Right kidney (tissue), 9 donors: ENCODE results near the gene THRB.

Source experiments
- DNase-seq: peaks from one replicate; pipeline ENCODE4 v3.0.0-alpha.2; 2016
- long read RNA-seq, 8 donors: transcript quantifications; one replicate each; lab custom pipeline, GENCODE V29; 2026

Gene THRB
- long read RNA-seq, donor 1, full-length matches to known transcripts, result 1 of 1 reads
- long read RNA-seq, donor 1, partial matches to known transcripts, result 0 of 1 reads
- long read RNA-seq, donor 1, other reads (novel, unspliced or antisense), result 0 of 1 reads
- long read RNA-seq, donor 2, result 0 reads
- long read RNA-seq, donor 3, result 0 reads
- long read RNA-seq, donor 4, result 0 reads
- long read RNA-seq, donor 5, result 0 reads
- long read RNA-seq, donor 6, result 0 reads
- long read RNA-seq, donor 7, full-length matches to known transcripts, result 1 of 1 reads
- long read RNA-seq, donor 7, partial matches to known transcripts, result 0 of 1 reads
- long read RNA-seq, donor 7, other reads (novel, unspliced or antisense), result 0 of 1 reads
- long read RNA-seq, donor 8, full-length matches to known transcripts, result 1 of 1 reads
- long read RNA-seq, donor 8, partial matches to known transcripts, result 0 of 1 reads
- long read RNA-seq, donor 8, other reads (novel, unspliced or antisense), result 0 of 1 reads

DNA sequence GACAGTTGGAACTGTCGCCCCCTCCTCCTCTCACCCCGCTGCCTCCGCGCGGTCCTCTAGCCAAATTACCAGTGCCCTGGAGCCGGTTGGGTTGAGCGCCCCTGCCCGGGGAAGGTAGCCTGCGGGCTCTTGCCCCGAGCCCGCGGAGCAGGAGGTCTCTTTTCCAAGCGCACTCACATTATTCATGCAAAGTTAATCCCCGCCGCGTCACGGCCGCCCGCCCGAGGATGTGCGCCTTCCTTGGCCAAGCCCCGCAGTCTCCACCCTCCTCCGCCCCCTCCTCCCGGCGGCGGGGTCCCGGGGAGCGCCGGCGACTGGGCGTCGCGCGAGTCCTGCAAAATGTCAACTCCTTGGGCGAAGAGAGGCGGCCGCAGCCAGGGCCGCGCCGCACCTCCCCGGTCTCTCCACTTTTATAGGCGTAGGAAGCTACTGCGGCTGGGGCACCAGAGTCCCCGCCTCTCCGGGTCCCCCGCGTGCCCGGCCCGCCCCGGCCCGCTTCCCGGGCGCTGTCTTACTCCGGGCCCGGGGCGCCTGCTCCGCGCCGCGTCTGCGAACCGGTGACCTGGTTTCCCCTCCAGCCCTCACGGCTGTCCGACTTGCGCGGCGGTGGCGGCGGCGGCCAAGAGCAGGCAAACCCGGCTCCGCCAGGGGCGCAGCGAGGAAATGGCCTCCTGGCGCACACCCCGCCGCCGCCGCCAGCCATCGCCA lies at the start of gene THRB:
Gene THRB, minus strand, starts transcription at position 233 of the 708 bp plus-strand sequence.
- peak; percentile 90 for DNase-seq

GRCh38 chr3:24541935-24542334 lies 47.3 kb upstream of the THRB start:
- DNase-seq, result no peak

DNA sequence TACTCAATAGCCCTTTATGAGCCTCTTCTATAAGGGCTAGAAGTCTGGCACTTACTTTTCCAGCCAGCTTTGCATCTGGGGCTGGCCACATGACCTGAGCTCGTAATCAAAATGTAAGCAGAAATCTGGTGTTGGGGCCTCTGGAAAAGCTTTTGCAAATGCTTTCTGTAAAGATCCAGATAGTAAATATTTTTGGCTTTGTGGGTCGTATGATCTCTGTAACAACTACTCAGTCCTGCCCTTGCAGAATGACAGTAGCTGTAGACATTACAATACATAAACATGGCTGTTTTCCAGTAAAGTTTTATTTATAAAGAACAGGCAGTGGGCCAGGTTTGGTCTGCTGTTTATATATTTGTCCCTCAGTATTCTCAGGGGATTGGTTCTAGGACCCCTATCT lies 46.2 kb upstream of the THRB start:
- DNase-seq, result no peak

DNA sequence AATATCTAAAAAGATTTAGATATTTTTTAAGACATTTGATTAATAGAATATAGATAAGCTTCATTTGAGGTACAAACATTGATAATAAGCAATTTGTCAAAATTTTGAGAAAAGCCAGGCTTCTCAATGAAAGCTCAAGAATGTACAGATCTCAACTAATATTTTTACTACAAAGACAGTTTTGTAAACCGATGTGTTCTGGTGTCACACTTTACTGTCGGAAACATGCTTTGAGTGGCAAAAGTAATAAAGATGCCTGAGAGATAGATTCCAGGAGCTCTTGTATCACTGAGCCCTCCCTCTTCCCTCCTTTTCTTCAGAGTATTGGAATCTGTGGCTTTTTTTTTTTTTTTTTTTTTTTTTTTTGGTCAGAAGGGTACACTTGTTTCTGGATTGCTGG lies 45.0 kb upstream of the THRB start:
- no peak for DNase-seq

DNA sequence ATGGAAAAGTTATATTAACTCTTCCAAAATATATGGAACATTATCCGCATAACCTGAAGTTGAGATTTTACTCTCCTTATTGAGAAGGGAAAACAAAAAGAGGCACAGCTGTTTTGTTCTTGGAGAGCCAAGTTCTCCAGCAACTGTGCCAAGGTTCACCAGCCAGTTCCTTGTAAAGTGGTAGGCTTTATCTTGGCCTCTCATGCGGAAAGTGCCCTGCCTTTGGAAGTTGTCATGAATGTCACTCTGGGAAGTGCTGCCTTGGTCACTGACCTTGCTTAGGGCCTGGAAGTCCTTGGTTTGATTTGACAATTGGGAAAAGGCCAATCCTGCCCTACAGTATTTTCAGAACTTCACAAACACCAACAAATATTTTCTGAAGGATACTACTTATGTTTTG lies 44.2 kb upstream of the THRB start:
- no peak for DNase-seq

GRCh38 chr3:24533561-24534193 lies 39.0 kb upstream of the THRB start:
- peak; percentile 22 for DNase-seq

DNA sequence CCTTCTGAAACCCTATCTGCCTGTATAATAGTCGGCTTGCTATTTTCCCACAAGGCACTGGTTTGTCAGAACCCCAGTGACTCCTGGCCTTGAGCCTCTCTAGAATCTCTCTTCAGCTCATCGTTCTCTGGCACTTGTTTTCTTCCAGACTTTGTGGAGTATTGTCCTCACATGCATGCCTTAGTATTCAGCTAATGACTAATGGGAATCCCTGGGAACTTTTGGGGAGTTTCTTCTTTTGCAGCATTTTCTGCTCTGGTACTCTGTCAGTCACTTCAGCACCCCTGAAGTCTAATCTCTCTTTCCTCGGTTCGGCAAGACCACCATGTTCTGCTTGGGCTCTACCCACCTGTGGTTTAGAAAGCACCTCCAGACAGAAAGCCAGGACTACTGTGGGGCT lies 35.8 kb upstream of the THRB start:
- no peak for DNase-seq

DNA sequence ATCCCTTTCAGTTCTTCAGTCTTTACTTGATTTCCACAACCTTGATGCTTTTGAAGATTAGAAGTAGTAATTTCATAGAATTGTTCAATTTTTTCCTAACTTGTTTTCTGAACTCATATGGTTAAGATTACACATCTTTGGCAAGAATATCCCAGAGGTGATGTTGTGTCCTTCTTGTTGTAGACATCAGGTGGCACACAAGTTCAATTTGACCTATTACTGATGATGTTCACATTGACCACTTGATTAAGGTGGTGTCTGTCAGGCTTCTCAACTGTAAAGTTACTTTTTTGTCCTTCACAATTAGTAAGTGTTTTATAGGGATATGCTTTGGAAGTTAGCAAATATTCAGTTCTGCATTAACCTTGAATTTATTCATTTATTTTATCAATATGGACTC lies 34.6 kb upstream of the THRB start:
- no peak for DNase-seq

GRCh38 chr3:24526640-24527212 lies 32.1 kb upstream of the THRB start:
- no peak for DNase-seq

DNA sequence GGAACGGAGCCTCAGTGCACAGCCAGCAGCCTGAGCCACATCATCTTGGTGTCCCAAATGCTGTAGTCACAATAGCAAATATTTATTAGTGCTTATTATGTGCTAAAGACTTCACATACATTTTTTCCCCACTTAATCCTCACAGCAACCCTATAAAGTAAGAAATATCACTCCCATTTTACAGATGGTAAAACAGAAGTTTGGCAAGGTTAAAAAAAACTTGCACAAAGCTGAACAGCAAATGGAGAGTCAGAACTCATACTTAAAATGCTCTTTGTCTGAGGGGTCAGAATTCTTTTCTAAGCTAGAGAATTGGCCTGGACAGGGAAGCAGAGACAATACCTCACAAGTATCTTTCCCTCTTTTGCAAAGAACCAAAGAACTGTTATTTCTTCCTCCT lies 30.9 kb upstream of the THRB start:
- DNase-seq, result no peak

- no peak for DNase-seq
Observed at GRCh38 chr3:24525022-24525421, 30.4 kb upstream of the THRB start.

DNA sequence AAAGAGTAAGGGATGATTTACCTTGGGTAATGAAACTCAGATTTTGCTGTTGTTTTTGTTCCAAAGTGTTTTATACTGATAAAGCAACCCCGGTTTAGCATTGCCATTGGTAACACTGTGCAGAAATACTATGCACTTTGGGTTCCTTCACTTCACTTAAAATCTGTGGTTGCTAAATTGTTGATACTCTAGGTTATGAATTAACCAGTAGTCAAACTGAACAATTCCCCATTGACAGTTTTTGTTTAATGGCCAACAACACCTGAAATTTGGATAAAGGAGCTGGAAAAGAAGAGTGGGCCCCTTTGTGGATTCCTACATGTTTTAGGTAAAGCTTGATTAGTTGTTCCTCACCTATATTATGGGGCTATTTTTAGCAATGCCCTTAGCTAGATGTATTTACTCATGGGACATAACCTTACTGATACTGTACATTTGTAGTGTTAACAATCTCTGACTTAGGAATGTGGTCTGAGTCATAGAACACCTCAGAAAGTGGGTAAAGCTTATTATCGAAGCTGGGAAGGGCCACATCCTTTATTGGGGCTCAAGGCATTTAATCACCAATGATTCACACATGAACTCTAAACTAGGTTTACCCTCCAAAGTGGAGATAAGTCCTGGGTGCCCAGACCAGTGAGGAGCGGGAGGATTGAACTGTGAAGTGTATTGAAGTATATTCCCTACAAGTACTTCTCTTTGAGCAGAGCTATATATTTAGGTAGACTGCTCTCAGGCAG lies 29.5 kb upstream of the THRB start:
- DNase-seq, result no peak

GRCh38 chr3:24523215-24523614 lies 28.6 kb upstream of the THRB start:
- DNase-seq, result no peak

DNA sequence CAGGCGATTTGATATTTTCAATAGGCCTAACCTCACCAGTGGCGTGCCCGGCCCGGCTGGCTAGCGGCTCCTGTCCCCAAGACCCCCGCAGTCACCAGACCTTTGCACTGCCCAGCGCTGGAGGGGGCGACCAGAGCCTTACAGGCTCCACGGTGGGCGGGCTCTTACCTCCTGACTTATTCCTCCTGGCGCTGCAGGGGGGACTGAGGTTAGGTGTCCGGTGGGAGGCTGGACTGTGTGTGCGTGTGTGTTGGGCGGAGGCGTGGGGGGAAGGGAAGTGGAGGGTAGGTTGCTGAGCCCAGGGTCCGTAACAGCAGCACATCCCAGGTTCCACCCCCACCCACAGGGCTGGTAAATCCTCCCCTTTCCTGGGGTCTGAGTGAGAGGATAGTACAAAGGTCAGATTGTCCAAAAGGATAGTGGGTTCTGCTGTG lies 27.5 kb upstream of the THRB start:
- DNase-seq, result no peak

- peak; percentile 86 for DNase-seq
Observed at GRCh38 chr3:24521420-24522145, 26.9 kb upstream of the THRB start.

DNA sequence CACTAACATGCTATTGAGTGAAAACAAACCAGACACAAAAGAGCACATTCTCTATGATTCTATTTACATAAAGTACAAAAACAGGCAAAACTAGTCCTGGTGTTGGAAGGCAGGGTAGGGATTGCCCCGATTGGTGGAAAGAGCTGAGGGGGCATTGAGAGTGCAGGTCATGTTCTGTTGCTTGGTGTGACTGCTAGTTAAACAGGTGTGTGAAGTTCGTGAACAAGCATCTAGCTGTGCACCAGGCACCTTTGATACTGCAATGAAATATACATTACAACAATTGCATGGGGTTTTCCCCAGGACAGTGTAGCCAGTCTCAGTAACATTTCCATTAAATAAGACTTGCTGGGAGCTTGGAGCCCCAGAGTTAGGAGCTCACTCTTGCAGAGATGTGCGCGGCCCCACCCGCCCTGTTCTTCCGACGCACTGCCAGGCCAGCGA lies 26.3 kb upstream of the THRB start:
- no peak for DNase-seq

- DNase-seq, result no peak
Observed at GRCh38 chr3:24520101-24520495, 25.4 kb upstream of the THRB start.

DNA sequence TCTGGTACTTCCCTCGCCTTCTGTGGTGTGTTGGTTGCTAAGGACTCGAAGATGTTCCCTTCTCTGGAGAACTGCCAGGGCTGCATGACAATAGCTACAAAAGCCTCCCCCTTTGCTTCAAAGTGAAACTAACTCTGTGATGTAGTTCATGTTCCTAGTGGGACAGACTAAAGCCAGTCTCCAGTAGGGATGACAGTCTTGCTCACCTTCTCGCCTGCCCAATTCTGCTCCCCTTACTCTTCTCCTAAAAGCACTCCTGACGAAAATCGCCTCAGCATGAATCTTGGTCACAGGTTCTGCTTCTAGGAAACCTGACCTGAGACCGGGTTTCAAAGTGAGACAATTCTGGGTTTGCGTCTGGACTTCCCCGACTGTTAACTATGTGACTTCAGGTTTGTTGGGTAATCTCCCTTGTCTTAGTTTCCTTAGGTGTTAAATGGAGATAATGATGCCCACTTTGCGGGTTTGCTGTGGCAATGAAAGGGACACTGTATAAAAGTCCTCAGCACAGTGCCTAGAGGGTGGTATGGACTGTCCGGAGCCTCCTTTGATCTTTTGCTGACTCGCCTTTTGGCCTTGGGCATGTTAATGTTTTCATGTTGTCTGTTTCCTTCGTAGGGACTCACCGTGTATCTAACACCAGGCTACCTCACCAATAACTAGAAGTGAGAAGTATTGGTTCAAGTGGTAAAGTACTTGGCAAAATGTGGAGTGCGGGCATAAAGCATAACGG lies 24.9 kb upstream of the THRB start:
- no peak for DNase-seq

GRCh38 chr3:24518990-24519367 lies 24.3 kb upstream of the THRB start:
- no peak for DNase-seq

DNA sequence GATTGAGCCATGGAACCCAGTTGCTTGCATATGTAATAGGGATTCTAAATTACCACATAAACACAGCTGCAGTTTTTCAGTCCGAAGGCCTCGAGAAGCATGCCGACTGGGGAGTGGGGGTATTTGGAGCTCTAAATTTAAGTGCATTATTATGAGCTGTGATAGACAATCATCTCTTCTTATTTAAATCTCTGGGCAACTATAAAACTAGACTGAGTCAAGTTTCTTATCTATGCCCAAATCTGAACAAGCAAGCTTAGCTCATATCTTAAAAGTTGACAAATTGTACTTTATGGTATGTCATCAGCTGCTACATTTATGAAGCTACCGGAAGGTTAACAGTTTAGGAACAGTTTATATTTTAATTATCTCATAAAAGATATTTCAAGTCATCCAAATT lies 19.5 kb upstream of the THRB start:
- DNase-seq, result no peak

GRCh38 chr3:24513463-24513862 lies 18.8 kb upstream of the THRB start:
- no peak for DNase-seq
